HG02885 (cell line): ENCODE measurements around the gene H6PD.

Source experiments
- ATAC-seq: cut with Tn5 transposase; IDR thresholded peaks from one replicate; pipeline ENCODE4 v1.9.1; 2021; ENCODE audit warnings: mild to moderate bottlenecking; ENCODE audit not compliant: unreplicated experiment, poor library complexity

Gene H6PD

GRCh38 chr1:9251501-9251900 is 16.9 kb downstream of the H6PD start:
- no peak for ATAC-seq

- no peak for ATAC-seq
These were observed 18.4 kb downstream of the H6PD start for GRCh38 chr1:9253004-9253403.

GRCh38 chr1:9253453-9254105 is 19.0 kb downstream of the H6PD start:
- ATAC-seq, result no peak

GRCh38 chr1:9256332-9256731 is 21.8 kb downstream of the H6PD start:
- no peak for ATAC-seq

- no peak for ATAC-seq
These were observed 23.3 kb downstream of the H6PD start for GRCh38 chr1:9257851-9258250.

- no peak for ATAC-seq
These were observed 24.1 kb downstream of the H6PD start for GRCh38 chr1:9258629-9259028.

- ATAC-seq, result no peak
These were observed 25.6 kb downstream of the H6PD start for GRCh38 chr1:9260059-9260766.

- ATAC-seq, result no peak
These were observed 26.9 kb downstream of the H6PD start for GRCh38 chr1:9261496-9261895.

- ATAC-seq, result no peak
These were observed 27.8 kb downstream of the H6PD start for GRCh38 chr1:9262096-9262986.

GRCh38 chr1:9263276-9263855 is 28.8 kb downstream of the H6PD start:
- ATAC-seq, result no peak

GRCh38 chr1:9263984-9264872 is 29.7 kb downstream of the H6PD start:
- no peak for ATAC-seq

GRCh38 chr1:9265037-9265436 is 30.5 kb downstream of the H6PD start:
- ATAC-seq, result no peak

- no peak for ATAC-seq
These were observed 31.4 kb downstream of the H6PD start for GRCh38 chr1:9265968-9266367.

GRCh38 chr1:9267352-9267686 is 32.7 kb downstream of the H6PD start:
- ATAC-seq, result no peak

- ATAC-seq, result no peak
These were observed 33.4 kb downstream of the H6PD start for GRCh38 chr1:9267827-9268581.

- no peak for ATAC-seq
These were observed 34.5 kb downstream of the H6PD start for GRCh38 chr1:9269078-9269501.

GRCh38 chr1:9269721-9270120 is 35.1 kb downstream of the H6PD start:
- no peak for ATAC-seq

GRCh38 chr1:9270290-9270883 is 35.8 kb downstream of the H6PD start:
- no peak for ATAC-seq

- no peak for ATAC-seq
These were observed 36.7 kb downstream of the H6PD start for GRCh38 chr1:9271283-9271682.
